Activated gamma-delta T cell treated with Interleukin-2 at 50 U/mL for 16 hours (primary cell): Measurements from ENCODE around the gene PPIL4.

Experiments
- DNase-seq: peaks from one replicate; pipeline ENCODE4 v3.0.0-alpha.2; 2020

PPIL4 gene

DNA sequence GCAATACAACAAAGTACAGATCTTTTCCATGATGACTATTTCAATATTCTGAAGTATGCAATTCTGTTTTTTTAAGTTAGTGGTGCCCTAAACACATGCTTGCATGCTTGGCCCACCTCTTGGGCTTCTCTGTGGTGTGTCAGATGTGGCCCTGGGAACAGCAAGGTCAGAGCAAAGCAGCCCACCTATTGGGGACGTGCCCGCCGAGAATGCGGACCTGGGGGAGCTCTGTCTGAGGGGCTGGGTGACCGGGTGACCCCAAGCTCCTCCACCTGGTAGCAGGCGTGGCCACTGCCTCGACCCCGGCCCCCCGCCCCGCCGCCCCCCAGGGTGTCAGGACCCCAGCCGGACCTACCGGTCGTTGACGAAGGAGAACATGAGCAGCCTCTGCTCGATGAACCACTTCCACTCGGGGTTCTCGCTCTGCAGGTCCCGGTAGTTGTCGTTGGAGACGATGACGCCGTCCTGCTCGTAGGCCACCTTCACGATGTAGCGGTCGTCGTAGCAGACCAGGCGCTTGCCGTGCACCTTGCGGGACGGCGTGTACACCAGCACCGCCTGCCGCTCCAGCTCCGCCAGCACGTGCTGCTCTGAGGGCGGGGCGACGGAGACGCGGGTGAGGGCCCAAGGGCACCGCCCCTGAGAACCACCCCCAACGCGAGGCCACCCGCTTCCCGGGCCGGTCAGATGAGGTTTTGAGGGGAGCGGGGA is 89.4 kb downstream of the PPIL4 start:
- DNase-seq, result no peak

DNA sequence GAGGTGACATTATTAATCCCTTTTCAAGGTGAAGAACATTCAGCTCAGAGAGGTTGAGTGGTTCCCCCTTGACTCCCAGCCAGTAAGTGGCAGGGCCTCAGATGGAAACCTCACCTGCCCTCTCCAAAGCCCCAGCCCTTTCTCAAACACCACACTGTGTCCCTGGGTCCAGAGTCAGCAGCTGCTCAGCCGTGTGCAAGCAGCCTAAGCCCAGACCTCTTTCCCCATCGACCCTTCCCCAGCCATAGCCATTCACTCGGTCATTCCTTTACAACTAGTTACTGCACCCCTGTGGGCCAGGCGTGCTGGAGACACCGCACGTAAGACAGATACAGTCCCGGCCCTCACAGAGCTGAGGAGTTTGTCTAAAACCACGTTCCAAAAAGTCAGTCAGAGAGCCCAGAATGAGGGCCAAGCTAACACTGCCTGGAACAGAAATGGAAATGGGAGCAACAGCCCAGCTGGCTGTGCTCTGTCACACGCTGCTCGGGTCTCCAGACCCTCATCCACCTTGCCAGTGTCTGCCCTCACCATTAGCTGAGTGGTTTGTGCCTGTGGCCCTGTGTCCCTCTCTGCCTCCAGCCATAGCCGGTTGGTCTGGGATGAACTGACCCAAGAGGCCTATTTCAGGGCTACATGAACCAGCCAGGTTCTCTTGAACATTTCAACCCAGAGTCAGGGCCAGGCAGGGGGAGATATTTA is 90.7 kb downstream of the PPIL4 start:
- DNase-seq, result no peak
